T-helper 17 cell (primary cell): ENCODE results near the gene ANO9. TPM values are rescaled to one million over a fixed set of nuclear protein-coding genes. Genes with fewer than 3 reads are reported as not detected.
"Not testable (repeated sequence)": the region's sequence is repeated elsewhere in the genome, so short reads cannot be mapped to it uniquely, and the experiment has no call there.

ENCODE experiments used
- ATAC-seq: fragments of 150-1000 bp; cut with Tn5 transposase; 2 replicates; pipeline ENCODE4 v1.10.0; 2021; ENCODE audit warnings: mild to moderate bottlenecking, moderate library complexity
- DNase-seq, 3 donors: peaks; one replicate each; pipeline versions ENCODE4 v3.0.0 to v3.0.0-alpha.2; 2020 to 2021
- H3K9me3 ChIP-seq: one replicate; pipeline ENCODE4 v1.7.0; 2013; ENCODE audit warnings: low read length, mild to moderate bottlenecking; ENCODE audit not compliant: control insufficient read depth, poor library complexity, severe bottlenecking
- H3K27ac Mint-ChIP-seq: one replicate; pipeline ENCODE4 v1.8.0; 2022; ENCODE audit warnings: mild to moderate bottlenecking, moderate library complexity, mixed read lengths
- H3K27me3 Mint-ChIP-seq: one replicate; pipeline ENCODE4 v1.8.0; 2022; ENCODE audit warnings: mixed read lengths
- H3K36me3 Mint-ChIP-seq: one replicate; pipeline ENCODE4 v1.8.0; 2022; ENCODE audit warnings: low read depth, mixed read lengths
- H3K4me1 Mint-ChIP-seq: one replicate; pipeline ENCODE4 v1.8.0; 2022; ENCODE audit warnings: mild to moderate bottlenecking, mixed read lengths
- H3K4me3 Mint-ChIP-seq: one replicate; pipeline ENCODE4 v1.8.0; 2022; ENCODE audit warnings: mild to moderate bottlenecking, moderate library complexity, mixed read lengths
- total RNA-seq, 4 donors: library from RNA in 2 of 4; stranded (reverse) in 2 of 4; gene quantifications; one replicate each; pipeline ENCODE4 v1.2.3 and lab custom pipeline; 2022 to 2026

Gene ANO9
- total RNA-seq, 2 donors from 2014 or later = 131 to 165 TPM

- H3K4me3 Mint-ChIP-seq, ATAC-seq, DNase-seq, H3K4me1 Mint-ChIP-seq, H3K27me3 Mint-ChIP-seq, H3K36me3 Mint-ChIP-seq, H3K27ac Mint-ChIP-seq, H3K9me3 ChIP-seq: not testable (repeated sequence)
Observed at GRCh38 chr11:401196-401595, 40.6 kb downstream of the ANO9 start.

GRCh38 chr11:400241-400689 lies 41.5 kb downstream of the ANO9 start:
- DNase-seq (peak in 1 of 3 donors; percentile 3), ATAC-seq (no peak)
- Mint-ChIP-seq H3K4me3 (no peak overlapping the region), H3K27ac (no peak overlapping the region), H3K36me3 (no peaks in the 10 kb centered on the region), H3K4me1 (peaks cover 4% of the 10 kb centered on the region), H3K27me3 (no peaks in the 10 kb centered on the region)
- H3K9me3 ChIP-seq = no peaks in the 10 kb centered on the region

- peak in 1 of 3 donors; percentile 3 for DNase-seq
Observed at GRCh38 chr11:399731-400211, 42.0 kb downstream of the ANO9 start.

GRCh38 chr11:398826-399225 lies 43.0 kb downstream of the ANO9 start:
- Mint-ChIP-seq H3K4me3 (peak overlapping the region; percentile 49), H3K27ac (no peak overlapping the region), H3K36me3 (no peaks in the 10 kb centered on the region), H3K27me3 (no peaks in the 10 kb centered on the region), H3K4me1 (peaks cover 3% of the 10 kb centered on the region)
- H3K9me3 ChIP-seq = no peaks in the 10 kb centered on the region
- DNase-seq (no peak), ATAC-seq (no peak)

More at GRCh38 chr11:399731-400211, 42.0 kb downstream of the ANO9 start:
- H3K4me1 Mint-ChIP-seq = peaks cover 3% of the 10 kb centered on the region
- no peak overlapping the region for H3K27ac Mint-ChIP-seq
- no peak overlapping the region for H3K4me3 Mint-ChIP-seq
- no peaks in the 10 kb centered on the region for H3K27me3 Mint-ChIP-seq
- H3K9me3 ChIP-seq = no peaks in the 10 kb centered on the region
- ATAC-seq = no peak
- H3K36me3 Mint-ChIP-seq = no peaks in the 10 kb centered on the region

- Mint-ChIP-seq H3K36me3 (no peaks in the 10 kb centered on the region), H3K27ac (no peak overlapping the region), H3K4me3 (peak overlapping the region; percentile 58), H3K27me3 (no peaks in the 10 kb centered on the region), H3K4me1 (peaks cover 3% of the 10 kb centered on the region)
- ATAC-seq (peak; percentile 79), DNase-seq (peak in 1 of 3 donors; percentile 39)
- H3K9me3 ChIP-seq = no peaks in the 10 kb centered on the region
Observed at GRCh38 chr11:396948-397548, 44.8 kb downstream of the ANO9 start.

- H3K9me3 ChIP-seq = no peaks in the 10 kb centered on the region
- Mint-ChIP-seq H3K4me1 (peaks cover 3% of the 10 kb centered on the region), H3K36me3 (no peaks in the 10 kb centered on the region), H3K4me3 (peak overlapping the region; percentile 58), H3K27ac (no peak overlapping the region), H3K27me3 (no peaks in the 10 kb centered on the region)
- DNase-seq (no peak), ATAC-seq (peak; percentile 50)
Observed at GRCh38 chr11:396511-396947, 45.3 kb downstream of the ANO9 start.

- ATAC-seq (no peak), DNase-seq (no peak)
- Mint-ChIP-seq H3K36me3 (no peaks in the 10 kb centered on the region), H3K27ac (no peak overlapping the region), H3K4me1 (peaks cover 3% of the 10 kb centered on the region), H3K4me3 (peak overlapping the region; percentile 28), H3K27me3 (no peaks in the 10 kb centered on the region)
- H3K9me3 ChIP-seq = no peaks in the 10 kb centered on the region
Observed at GRCh38 chr11:395866-396265, 45.9 kb downstream of the ANO9 start.

GRCh38 chr11:394858-395655 lies 46.8 kb downstream of the ANO9 start:
- no peak overlapping the region for H3K4me3 Mint-ChIP-seq
- H3K27me3 Mint-ChIP-seq = no peaks in the 10 kb centered on the region

GRCh38 chr11:394034-394857 lies 47.6 kb downstream of the ANO9 start, which contains the start of gene PKP3:
TSS of gene PKP3 (plus strand) at chr11:394209. CDS start at chr11:394293, 84 bp downstream.
- DNase-seq = no peak
- H3K27me3 Mint-ChIP-seq = no peaks in the 10 kb centered on the region
- H3K36me3 Mint-ChIP-seq = no peaks in the 10 kb centered on the region
- H3K4me3 Mint-ChIP-seq = no peak within 1 kb of the TSS
- no peak for ATAC-seq
- H3K27ac Mint-ChIP-seq = no peak within 1 kb of the TSS
- H3K4me1 Mint-ChIP-seq = peaks cover 3% of the 10 kb centered on the region
- H3K9me3 ChIP-seq = no peaks in the 10 kb centered on the region

More at GRCh38 chr11:394858-395655, 46.8 kb downstream of the ANO9 start:
- no peak for ATAC-seq
- Mint-ChIP-seq H3K4me1 (peaks cover 3% of the 10 kb centered on the region), H3K36me3 (no peaks in the 10 kb centered on the region), H3K27ac (no peak overlapping the region)
- H3K9me3 ChIP-seq = no peaks in the 10 kb centered on the region
- DNase-seq = no peak

GRCh38 chr11:393219-394033 lies 48.4 kb downstream of the ANO9 start:
- H3K36me3 Mint-ChIP-seq = no peaks in the 10 kb centered on the region
- ATAC-seq (no peak), DNase-seq (no peak)
- no peak overlapping the region for H3K4me3 Mint-ChIP-seq
- no peaks in the 10 kb centered on the region for H3K9me3 ChIP-seq
- no peaks in the 10 kb centered on the region for H3K4me1 Mint-ChIP-seq
- no peak overlapping the region for H3K27ac Mint-ChIP-seq
- H3K27me3 Mint-ChIP-seq = no peaks in the 10 kb centered on the region

- Mint-ChIP-seq H3K4me3 (no peak overlapping the region), H3K27ac (no peak overlapping the region), H3K36me3 (no peaks in the 10 kb centered on the region), H3K4me1 (peaks cover 3% of the 10 kb centered on the region), H3K27me3 (no peaks in the 10 kb centered on the region)
- H3K9me3 ChIP-seq = no peaks in the 10 kb centered on the region
- DNase-seq (no peak), ATAC-seq (no peak)
Observed at GRCh38 chr11:392102-392777, 49.6 kb downstream of the ANO9 start.
